HG03460 (cell line): ENCODE results near the gene RBKS.
A peak's percentile ranks its signal among the peaks of the same experiment; 100 is the strongest.
"Not testable (repeated sequence)": the region's sequence is repeated elsewhere in the genome, so short reads cannot be mapped to it uniquely, and the experiment has no call there.

Experiments used
- ATAC-seq: cut with Tn5 transposase; IDR thresholded peaks from one replicate; pipeline ENCODE4 v1.9.1; 2021; ENCODE audit not compliant: unreplicated experiment

Gene RBKS

DNA sequence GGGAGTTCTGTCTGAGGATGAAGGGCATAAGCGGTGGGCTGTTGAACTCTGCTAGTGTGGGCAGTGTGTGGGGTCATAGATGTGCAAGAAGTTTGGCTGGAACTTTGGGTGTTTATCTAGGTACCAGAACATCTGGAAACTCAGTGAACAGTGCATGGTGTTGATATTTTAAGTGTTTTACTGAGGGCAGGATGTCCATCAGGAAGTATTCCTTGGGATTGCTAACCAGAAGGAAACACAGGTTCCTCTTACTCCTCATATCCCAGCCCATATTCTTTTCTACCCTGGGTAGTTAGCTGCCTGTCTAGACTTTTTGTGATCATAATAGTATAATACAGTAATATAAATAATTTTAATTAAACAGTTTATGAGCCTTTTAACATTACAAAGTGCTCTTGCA lies 15.9 kb upstream of the RBKS start:
- no peak for ATAC-seq

DNA sequence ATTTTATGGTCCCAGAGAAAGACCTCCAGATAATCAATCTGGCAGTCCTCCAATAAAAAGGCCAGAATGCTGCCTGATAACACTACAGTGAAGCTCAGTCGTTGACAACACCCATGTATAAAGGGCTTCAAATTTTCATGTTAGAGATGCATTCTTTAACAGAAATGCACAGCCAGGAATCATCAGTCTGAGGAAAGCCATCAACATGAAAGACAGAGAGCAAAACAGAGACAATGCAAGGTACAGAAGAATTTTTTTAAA lies 14.1 kb upstream of the RBKS start:
- no peak for ATAC-seq

DNA sequence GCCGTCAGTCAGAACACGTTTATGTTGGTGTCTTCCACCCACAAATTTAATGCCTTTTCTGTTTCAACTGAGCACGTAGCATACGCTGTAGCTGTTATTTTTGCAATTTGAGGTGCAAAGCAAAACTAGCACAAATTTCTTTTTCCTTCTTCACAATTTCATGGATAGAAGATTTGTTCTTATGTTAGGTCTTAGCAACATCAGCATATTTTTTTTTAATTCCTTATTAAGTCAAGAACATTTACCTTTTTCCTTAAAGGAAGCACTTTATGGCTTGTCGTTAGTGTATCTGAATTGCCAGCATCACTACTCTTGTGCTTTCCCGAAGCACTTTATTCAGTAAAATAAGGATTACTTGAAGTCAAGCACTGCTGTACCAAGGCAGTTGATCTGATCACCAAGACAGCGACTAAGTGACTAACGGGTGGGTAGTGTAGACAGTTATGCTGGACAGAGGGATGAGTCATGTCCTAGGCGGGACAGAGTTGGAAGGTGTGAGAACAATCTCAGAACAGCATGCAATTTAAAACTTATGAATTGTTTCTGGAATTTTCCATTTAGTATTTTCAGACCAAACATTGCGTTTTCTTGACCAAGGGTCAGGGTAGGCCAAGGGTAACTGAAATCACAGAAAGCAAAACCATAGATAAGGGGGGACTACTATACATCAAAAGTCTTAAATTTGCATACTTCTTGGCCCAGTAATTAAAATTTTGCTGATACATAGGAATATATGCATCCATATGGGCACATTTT lies 13.6 kb upstream of the RBKS start:
- ATAC-seq: no peak

DNA sequence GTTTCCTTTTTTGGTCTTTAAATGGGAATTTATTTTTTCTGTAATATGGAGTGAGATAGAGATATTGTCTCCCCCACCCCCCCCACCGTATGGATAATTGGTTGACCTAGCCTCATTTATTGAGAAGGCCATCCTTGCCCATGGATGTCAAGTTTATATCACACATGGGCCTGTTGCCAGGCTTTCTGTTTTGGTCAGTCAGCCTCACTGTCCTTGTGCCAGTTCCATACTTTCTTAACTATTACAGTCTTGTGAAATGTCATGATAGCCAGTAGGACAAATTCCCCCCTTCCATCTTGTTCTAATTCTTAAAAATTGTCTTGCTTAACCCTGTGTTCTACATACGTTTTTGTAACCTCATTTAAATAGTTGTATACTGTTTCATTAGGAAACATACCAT lies 12.8 kb upstream of the RBKS start:
- no peak for ATAC-seq

DNA sequence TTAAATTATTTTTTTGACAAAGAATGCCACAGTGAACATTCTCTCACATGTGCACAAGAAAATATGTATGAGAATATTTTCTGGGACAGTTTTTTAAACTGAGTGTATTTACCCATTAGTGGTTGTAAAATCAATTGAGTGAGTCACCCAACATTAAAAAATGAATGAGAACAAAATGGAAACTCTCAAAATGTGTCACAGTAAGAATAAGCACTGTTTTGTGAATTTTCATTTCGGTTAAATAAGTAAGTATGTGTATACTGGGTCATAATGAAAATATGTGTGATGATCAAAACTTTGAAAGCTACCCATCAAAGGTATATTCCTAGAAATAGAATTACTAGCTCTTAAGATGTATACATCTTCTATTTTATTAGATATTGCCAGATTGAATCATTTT lies 11.9 kb upstream of the RBKS start:
- ATAC-seq: no peak

DNA sequence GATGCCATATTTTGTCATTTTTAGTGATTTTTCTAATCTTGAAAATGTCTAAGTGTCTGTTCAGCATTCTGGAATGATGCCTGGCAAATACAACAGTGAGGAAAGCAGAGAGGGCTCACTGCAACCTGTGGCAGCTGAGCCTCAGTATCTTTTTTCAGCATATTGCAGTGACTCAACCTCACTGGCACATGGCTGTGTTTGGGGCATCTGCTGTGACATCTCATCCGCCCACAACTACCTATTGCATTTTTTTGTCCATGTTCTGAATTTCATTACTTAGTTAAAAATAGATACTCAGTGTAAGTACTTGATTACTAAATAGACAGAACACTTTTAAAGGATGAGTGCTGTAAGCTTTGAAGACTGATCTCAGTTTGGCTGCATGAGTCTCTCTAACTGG lies 11.0 kb upstream of the RBKS start:
- no peak for ATAC-seq

DNA sequence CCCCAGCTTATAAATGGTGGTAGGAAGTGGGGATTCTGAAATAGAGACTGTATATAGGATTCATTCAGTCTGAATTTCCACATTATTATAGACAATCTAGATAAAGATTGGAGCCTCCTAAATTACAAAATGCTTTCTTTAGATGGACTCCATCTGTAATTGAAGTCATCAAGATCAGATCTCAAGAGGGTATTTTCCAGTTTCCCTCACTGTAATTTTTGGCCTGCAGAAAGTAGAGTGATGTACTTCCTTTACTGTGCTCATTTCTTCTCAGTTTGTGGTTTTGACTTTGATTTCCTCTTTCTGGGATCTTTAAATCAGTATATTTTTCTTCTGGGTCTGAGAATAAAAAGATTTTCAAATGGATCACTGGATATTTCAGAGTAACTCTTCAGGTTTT lies 7.5 kb upstream of the RBKS start:
- no peak for ATAC-seq

DNA sequence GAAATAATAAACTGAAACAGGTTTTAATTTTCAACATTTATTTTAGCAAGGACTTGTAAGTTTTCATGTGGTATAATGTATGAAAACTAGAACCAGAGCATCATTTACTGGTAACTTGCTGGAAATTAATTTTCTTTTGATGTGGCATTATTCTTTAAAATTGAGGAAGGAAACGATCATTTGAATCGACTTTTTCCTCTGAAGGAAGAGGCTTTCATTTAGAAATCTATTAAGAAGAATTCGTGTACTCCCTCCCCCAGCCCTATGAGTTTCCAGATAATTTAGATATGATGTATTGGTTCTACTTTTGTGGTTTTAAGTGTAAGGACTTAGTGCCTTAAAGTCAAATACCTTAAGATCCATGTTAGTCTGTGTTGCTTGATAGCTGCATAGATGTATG lies 2.8 kb upstream of the RBKS start:
- ATAC-seq: no peak

DNA sequence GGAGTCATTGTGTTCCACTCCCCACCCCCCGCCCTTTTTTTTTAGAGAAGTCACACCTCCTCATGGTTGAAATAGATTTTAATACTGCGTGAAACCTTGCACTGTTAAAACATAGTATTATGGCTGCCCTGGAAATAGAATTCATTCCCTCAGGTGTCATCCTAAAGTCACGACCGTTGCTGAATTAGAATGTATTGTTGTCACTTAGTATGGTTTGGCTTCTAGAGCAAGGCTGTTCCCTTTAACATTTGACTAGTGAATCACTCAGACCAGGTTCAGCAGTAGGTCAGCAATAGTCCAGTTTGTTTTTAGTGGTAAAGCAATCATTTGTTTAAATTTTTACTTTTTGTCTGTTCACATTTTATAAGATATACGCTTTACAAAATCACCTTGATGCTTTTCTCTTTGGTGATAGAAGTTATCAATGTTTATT lies 1.5 kb upstream of the RBKS start:
- ATAC-seq: no peak

DNA sequence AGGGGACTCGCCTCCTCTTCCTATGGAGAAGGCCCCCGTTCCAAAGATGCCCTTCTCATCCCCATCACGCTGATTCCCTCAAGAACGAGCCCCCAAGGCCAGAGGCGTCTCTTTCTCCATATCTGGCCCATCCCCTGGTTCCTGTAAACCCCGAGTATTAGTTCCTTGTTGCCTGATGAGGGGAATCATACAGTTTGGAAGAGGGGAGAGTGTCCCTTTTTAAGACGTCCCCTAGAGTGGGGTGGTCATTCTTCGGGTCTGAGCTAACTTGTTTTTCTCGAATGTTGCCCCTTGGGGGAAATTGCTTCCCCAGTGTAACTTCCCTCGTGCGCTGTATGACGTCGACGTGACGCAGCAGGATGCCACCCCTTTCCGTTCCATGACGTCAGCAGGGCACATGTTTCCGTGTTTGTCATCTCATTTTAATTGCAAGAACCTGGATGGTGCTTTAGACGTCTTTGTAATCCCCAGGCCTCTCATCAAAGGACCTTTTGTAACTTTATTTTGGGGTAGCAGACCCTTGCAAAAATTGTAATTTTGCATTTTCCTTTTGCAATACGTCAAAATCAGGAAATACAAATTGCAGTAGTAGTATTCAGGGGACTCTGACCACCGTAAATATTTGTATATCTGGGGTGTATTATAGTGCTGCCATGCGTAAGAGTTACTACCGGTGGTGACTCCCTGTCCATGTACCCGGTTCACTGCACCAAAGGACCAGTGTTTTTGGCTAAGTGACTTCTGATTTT lies 911 bp upstream of the RBKS start:
- ATAC-seq: peak; percentile 9

DNA sequence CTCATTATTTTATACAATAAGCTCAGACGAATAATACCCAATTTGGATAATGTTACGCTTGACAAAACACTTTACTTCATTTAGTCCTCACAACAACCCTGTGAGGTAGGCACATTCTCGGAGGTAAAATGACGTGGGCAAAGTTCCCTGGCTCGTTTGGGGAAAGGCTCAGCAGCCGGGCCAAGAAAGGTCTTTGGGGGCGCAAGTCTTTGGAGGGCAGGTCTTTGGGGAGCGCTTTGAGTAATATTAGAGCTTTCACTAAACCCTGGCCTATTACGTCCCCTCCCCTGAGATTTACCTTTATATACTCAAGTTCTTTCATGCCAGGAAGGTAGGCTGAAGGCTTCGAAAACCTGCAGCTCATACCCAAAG lies 427 bp downstream of the RBKS start:
- ATAC-seq: no peak

DNA sequence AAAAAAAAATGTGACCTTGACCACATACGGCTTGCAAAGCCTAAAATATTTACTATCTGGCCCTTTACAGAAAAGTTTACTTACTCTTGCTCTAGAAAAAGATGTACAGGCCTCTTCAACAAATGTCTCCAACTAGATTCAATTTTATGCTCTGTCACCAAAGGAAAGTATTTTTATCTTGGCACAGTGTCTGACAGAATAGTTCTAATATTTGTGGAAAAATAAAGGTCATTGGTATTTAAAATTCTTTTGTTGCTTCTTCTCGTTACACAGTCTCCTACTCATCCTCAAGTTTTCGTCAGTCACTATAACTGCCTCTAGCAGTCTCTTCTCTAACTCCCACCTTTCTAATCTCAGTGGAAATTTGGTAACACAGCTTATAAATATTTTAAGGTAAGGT lies 1.4 kb downstream of the RBKS start:
- ATAC-seq: no peak

DNA sequence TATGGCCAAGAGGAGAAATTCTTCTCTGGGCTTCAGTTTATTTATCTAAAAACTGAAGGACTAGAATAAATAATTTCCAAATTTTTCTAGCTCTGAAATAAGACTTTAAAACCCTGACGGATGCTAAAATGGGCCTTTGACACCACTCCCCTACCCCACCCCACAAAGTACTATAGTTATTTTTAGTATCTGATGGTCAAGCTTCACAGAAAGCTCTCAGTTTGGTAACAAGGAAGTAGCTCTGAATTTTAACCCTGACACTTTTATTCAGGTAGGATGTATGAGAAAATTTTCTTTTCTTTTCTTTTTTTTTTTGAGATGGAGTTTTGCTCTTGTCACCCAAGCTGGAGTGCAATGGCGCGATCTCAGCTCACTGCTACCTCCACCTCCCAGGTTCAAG lies 2.4 kb downstream of the RBKS start:
- ATAC-seq: no peak

DNA sequence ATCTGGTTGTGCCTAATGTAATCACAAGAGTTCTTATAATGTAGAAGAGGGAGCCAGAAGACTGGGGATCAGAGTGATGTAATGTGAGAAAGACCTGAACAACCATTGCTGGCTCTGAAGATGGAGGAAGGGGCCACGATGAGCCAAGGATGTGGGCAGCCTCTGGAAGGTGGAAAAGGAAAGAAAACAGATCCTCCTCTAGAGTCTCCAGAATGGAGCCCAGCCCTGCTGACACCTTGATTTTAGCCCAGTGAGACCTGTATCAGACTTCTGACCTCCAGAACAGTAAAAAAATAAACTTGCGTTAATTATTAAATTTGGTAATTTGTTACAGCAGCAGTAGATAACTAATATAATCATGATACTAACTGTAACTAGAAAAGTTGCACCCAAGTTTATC lies 3.1 kb downstream of the RBKS start:
- ATAC-seq: no peak

DNA sequence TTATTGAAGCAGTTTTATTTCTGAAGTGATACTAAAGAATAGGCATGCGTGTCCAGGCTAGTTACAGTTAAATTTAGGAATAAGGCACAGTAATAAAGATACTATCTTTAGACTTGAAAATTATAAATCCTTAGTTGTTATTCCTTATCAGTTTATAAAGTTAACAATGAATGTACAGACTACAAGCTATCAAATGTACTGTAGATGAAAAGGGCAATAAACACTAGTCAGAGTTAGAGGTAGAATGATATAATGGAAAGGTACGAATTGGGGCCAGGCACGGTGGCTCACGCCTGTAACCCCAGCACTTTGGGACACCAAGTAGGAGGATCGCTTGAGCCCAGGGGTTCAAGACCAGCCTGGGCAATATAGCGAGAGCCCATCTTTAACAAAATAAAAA lies 3.9 kb downstream of the RBKS start:
- no peak for ATAC-seq

DNA sequence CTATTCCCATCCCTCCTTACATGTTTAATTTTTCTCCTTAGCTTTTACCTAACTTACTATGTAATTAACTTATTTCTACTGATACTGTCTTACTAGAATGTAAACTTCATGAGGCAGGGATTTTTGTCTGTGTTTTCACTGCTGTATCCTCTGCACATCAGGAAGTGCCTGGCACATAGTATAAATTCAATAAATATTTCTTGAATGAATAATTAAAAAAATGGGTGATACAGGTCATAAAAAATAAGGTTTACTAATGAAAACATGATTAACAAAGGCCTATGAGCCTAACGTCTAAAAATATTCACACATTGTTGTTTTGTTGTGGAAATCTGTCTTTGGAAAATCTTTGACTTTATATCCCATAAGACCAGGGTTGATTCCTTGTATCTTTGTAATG lies 4.5 kb downstream of the RBKS start:
- ATAC-seq: no peak

DNA sequence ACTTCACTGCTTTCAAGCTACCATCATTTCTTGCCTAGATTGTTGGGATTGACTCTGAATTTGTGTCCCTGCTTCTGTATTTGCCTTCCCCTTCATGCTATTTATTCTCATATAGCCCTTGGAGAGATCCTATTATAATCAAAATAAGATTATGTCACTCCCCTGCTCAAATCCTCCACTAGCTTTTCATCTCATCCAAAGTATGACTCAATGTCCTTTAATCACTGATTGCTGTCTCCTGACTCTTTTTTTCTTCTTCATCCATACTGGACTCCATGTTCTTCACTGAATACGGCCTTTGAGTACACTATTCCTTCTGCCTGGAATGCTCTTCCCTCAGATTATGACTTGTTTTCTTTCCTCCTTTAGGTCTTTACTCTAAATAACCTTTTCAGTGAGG lies 5.0 kb downstream of the RBKS start:
- ATAC-seq: no peak

DNA sequence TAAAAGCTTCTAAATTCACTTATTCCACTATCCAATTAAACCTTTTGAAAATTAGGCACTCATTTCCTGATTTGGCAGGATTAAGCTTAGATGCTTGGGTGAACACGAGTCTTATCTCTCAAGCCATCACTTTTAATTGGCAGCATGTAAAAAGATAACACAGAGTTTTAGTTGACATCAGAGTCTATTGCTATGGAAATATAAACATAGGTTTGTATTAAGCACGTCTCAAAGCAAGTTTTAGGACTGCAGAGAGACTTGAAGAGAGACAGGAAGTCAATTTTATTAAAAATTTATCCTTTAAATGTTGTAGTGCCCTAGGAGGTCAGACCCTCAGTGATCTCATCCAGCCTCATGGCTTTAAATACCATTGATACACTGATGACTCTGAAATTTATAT lies 5.6 kb downstream of the RBKS start:
- no peak for ATAC-seq

DNA sequence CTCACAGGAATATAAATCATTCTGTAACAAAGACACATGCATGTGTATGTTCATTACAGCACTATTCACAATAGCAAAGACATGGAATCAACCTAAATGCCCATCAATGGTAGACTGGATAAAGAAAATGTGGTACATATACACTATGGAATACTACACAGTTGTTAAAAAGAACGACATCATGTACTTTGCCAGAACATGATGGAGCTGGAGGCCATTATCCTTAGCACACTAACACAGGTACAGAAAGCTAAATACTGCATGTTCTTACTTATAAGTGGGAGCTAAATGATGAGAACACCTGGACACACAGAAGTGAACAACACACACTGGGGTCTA lies 7.6 kb downstream of the RBKS start:
- not testable (repeated sequence) for ATAC-seq

DNA sequence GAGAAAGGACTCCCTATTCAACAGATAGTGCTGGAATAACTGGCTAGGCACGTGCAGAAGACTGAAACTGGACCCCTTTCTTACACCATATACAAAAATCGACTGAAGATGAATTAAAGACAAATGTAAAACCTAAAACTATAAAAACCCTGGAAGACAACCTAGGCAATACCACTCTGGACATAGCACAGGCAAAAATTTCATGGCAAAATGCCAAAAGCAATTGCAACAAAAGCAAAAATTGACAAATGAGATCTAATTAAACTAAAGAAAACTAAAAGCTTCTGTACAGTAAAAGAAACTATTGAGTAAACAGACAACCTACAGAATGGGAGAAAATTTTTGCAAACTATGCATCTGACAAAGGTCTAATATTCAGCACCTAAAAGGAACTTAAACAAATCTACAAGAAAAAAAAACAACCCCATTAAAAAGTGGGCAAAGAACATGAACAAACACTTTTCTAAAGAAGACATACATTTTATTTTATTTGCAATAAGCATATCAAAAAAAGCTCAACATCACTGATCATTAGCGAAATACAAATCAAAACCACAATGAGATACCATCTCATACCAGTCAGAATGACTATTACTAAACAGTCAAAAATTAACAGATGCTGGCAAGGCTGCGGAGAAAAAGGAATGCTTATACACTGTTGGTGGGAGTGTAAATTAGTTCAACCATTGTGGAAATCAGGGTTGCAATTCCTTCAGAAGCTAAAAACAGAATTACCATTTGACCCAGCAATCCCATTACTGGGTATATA lies 8.2 kb downstream of the RBKS start:
- ATAC-seq: not testable (repeated sequence)

DNA sequence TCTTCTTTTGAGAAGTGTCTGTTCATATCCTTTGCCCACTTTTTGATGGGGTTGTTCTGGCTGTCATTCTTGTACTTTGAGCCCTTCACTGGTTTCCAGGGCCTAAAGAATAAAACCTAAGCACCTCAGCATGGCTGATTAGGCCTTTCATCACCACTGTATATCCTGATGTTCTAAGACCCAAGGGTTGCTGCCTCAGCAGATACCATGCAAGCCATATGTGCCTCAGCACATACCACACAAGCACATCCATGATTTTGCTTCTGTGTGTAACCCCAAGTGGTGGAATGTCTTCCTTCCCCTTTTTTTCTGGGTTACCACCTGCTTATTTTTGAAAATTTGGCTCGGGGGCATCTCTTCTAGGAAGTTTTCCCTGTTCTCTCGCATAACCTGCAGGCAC lies 11.4 kb downstream of the RBKS start:
- ATAC-seq: no peak

DNA sequence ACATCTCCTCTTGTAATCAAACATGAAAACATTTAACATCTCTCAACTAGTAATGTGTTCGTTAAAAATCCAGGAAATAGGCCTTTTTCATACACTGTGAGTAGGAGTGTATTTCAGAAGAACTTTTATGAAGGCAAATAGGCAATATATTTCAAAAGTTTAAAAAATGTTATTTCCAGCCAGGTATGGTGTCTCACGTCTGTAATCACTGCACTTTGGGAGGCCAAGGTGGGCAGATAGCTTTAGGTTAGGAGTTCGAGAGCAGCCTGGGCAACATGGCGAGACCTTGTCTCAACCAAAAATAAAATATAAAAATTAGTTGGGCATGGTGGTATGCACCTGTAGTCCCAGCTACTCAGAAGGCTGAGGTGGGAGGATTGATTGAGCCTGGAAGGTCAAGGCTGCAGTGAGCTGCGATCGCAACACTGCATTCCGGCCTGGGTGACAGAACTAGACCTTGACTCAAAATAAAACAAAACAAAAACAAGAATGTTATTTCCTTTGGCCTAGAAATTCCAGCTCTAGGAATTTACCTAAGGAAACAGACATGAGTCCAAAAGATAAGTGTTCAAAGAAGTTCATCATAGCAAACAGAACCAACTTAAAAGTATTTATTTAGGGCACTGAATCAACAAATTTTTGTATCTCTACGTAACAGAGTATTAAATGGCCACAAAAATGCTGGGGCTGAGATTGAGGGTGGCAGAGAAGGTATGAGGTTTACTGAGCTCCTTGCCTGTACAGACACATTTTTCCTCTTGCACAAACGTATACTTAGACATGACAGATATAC lies 14.9 kb downstream of the RBKS start:
- ATAC-seq: no peak
